GM18505 (cell line): ENCODE data around the gene NCF4.

Source experiments
- ATAC-seq: cut with Tn5 transposase; IDR thresholded peaks from one replicate; pipeline ENCODE4 v1.9.1; 2021; ENCODE audit not compliant: unreplicated experiment
- POLR2A ChIP-seq: IDR thresholded peaks from 4 replicates; pipeline ENCODE4 v1.6.1; 2011; ENCODE audit warnings: borderline replicate concordance; ENCODE audit not compliant: insufficient read depth, insufficient read length; ENCODE audit errors: extremely low read depth

Gene NCF4

GRCh38 chr22:36860821-36861659 lies at the start of gene NCF4:
TSS of gene NCF4 (plus strand) at chr22:36861006. CDS start at chr22:36861172, 166 bp downstream.
- ATAC-seq: peak; percentile 63
- peak; percentile 87 for TF ChIP-seq POLR2A

DNA sequence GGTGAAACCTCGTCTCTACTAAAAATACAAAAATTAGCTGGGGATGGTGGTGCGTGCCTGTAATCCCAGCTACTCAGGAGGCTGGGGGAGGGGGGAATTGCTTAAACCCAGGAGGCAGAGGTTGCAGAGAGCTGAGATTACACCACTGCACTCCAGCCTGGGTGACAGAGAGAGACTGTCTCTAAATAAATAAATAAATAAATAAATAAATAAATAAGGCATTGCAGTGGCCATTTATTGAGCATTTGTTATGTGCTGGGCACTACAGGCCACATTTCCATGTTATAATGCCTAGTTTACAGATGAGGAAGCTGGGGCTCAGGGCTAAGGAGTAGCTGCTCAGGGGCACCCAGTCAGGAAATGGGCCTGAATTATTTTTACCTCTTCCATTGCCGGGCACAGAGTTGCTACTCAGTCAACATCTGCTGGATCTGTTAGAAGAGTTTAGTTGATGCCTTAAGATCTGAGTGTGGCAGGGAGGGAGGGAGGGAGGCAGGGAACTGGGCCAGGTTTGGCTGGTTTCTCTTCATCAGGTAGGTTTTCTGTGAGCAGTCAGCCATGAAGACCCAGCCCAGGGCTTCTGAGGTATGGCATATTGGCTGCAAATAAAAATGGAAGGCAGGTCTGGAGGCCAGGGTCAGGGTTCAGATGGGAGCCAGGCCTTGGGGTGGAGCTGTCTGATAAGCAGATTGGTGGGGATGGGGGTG lies 49.6 kb upstream of the NCF4 start:
- no peak for TF ChIP-seq POLR2A
- ATAC-seq: no peak

GRCh38 chr22:36814801-36815200 lies 46.0 kb upstream of the NCF4 start:
- no peak for TF ChIP-seq POLR2A
- no peak for ATAC-seq

DNA sequence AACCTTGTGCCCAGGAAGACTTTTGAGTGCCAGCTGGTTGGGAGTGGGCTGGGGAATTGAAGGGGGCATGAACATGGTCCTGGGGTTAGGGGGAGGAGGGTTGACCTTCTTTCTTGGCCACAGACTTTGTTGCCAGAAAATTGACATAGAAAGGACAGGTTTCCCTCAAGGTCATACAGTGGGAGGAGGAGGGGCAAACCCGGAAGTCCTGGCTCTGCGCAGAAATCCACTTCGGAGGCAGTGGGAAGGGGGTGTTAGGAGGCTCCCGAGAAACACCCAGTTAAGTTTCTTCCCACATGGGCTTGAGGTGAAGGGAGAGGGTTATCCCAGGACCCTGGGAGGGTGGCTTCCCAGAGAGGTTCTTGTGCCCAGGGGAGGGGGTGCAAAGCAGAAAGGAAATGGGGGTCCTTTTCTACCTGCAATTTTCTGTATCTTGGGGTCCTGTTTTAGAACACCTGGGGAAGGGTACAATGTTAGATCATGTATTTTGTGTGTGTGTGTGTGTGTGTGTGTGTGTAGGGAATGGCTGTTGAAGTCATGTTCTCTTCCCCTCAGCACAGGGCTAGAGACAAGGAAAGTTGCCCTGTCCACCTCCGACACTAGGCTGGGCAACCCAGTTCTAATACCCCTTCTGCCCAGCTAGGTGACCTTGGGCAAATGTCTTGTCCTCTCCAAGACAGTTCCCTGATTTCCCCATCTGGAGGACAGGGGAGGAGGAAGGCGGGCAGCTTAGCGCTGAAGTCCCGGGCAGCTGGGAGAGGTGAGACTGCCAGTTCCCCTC lies 45.1 kb upstream of the NCF4 start:
- no peak for ATAC-seq
- TF ChIP-seq POLR2A: no peak

DNA sequence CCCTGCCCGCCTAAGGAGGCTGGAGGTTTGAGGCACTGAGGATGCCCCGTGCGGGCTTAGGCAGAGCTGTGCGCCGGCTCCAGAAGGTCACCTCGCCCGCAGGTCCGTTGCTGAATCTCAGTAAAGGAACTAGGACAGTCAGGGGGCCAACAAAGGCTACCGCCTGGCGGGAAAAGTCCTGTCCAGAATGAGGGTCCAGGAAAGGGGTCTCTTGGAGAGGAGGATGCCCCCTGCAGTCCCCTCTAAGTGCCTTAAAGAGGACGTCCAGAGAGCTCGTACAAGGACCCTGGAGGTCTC lies 44.5 kb upstream of the NCF4 start:
- TF ChIP-seq POLR2A: no peak
- ATAC-seq: no peak

GRCh38 chr22:36816636-36817524 lies 43.9 kb upstream of the NCF4 start, which contains the start of gene PVALB:
TSS of gene PVALB (minus strand) at chr22:36817035. CDS start at chr22:36817005, 30 bp downstream.
- TF ChIP-seq POLR2A: no peak
- no peak for ATAC-seq

DNA sequence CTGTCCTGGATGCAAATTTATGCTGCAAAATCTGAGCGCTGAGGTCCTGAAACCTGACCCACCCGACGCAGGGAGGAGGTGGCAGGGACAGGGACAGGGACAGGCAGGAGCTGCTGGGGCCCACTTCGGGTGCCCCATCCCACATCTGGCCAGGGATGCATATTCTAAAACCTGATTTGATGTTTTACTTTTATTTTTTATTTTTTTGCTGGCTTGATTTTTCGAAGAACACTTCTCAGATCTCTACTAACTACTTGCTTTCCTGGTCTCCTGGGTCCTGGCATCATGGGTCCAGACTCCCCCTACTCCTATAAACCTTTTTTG lies 43.3 kb upstream of the NCF4 start:
- no peak for TF ChIP-seq POLR2A
- ATAC-seq: no peak

- ATAC-seq: no peak
- no peak for TF ChIP-seq POLR2A
Observed at GRCh38 chr22:36818010-36818642, 42.7 kb upstream of the NCF4 start.

DNA sequence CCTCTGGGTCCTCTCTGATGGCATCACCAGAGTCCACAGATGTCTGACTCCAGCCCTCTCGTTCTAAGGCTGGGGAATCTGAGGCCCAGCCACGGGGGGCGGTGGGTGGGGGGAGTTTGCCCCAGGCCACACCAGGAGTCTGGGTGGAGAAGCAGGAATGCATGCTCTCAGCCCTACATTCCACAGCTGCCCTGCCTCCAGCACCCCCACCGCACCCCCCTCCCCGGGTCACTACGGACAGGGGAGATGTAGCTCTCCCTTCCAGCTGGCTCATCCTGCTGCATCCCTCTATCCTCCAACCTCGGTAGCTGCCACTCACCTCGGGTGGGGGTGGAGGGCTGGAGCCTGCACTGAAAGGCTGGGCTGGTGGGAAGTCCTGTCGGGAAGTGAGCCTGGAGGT lies 41.7 kb upstream of the NCF4 start:
- ATAC-seq: no peak
- no peak for TF ChIP-seq POLR2A

GRCh38 chr22:36822581-36822980 lies 38.2 kb upstream of the NCF4 start:
- TF ChIP-seq POLR2A: no peak
- ATAC-seq: no peak

DNA sequence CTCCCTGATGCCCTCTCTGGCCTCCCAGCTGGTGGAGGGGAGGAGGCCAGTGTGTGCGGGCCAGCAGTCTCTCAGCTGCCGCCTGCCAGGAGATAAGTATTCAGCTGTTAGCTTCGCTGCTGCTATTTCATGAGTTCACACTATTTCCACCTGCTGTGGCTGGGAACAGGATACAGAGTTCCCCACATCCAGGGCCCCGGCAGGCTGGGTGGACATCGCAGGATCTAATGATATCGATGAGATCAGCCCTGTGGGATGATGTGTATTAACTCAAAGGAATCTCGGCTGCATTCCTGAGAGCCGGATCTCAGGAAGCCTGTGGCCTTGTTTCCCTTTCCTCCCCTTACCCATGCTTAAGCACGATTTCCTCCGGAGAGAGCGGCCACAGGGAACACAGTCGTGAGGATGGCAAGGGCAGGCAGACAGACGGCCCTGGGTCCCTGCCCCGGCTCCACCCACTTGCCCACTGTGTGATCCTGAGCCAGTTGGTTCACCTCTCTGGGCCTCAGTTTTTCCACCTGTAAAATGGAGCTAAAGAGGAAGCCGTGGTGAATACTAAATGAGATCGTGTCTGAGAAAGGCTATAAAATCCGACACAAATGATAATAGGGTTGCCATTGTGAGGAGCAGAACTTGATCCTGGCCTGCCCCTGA lies 37.5 kb upstream of the NCF4 start:
- ATAC-seq: no peak
- no peak for TF ChIP-seq POLR2A

DNA sequence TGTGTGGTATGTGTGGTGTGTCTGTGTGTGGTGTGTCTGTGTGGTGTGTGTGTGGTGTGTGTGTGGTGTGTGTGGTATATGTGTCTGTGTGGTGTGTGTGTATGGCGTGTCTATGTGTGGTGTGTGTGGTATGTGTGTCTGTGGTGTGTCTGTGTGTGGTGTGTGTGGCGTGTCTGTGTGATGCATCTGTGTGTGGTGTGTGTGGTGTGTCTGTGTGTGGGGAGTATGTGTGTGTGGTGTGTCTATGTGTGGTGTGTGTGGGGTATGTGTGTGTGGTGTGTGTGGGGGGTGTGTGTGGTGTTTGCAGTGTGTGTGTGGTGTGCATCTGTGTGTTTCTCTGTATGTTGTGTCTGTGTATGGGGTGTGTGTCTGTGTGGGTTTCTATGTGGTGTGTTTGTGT lies 36.2 kb upstream of the NCF4 start:
- no peak for ATAC-seq
- TF ChIP-seq POLR2A: no peak
